Measurements from ENCODE around the gene PODXL. TPM values are rescaled to one million over a fixed set of nuclear protein-coding genes. Genes with fewer than 3 reads are reported as not detected.

Gene PODXL
- total RNA-seq, 1 donor: 1.4 TPM

DNA sequence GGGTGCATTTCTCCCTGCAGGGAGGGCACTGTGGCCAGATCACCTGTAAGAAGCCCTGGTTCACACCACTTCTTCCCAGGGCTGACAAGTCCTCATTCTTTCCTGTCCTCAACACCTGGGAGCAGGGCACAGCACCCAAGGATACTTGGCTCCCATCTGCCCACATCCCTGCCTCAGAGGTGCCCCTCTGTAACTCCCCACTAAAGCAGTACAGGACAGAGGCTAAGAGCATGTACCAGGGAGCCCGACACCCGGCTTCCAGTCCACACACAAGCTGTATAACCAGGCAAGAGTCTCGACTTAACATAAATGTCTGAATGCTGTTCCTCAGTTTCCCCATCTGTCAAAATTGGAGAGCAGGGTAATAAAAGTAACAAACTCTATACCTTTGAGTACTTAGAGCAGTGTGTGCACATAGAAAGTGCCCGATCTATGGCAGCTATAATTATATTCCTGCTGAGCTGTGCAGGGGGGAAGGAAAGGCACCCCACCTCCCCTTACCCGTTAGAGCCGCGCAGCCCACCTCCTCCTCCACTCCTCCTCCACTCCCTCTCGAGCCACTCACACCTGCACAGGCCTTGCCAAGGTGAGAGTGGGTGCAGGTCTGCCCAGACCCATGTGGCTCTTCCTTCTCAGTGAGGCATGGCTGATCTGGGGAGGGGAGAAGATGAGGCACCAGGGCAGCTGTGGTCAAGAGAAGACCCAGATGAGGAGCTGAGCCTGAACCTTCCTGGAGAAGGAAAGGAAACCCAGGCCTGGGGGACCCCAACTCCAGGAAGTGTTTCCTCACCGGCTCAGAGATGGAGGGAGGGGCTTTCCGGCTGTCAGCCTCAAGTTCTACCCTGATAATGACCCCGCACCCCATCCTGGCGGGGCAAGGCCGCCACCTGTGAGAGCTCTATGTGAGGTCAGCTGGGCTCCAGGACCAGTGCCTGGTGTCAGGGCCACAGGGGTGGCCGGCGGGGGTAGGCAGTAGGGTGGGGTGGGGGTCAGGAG lies 22.6 kb downstream of the PODXL start:
- peaks cover 28% of the 10 kb centered on the region for H3K79me2 ChIP-seq (ENCODE audit: insufficient read depth, low read length)
- H3K4me1 ChIP-seq (ENCODE audit: insufficient read depth, low read length): peaks cover 8% of the 10 kb centered on the region
- H3K27me3 ChIP-seq (ENCODE audit: insufficient read depth, low read length): no peaks in the 10 kb centered on the region
- no peak overlapping the region for H3K4me3 ChIP-seq (ENCODE audit: insufficient read depth, low read length)
- no peak for TF ChIP-seq CTCF (IDR thresholded peaks at IDR 0.05; ENCODE audit: extremely low read depth, low read depth, low read length)
- H2AFZ ChIP-seq (ENCODE audit: low read length): no peak overlapping the region
- no peaks in the 10 kb centered on the region for H4K20me1 ChIP-seq (ENCODE audit: insufficient read depth, low read length)
- H3K27ac ChIP-seq (ENCODE audit: low read depth, low read length): no peak overlapping the region
- no peaks in the 10 kb centered on the region for H3K36me3 ChIP-seq (ENCODE audit: insufficient read depth, low read length)
- DNase-seq (ENCODE audit: insufficient read length, low spot score, missing footprints): peak; percentile 58
- no peaks in the 10 kb centered on the region for H3K9me3 ChIP-seq (ENCODE audit: low read depth, low read length)
- no peak overlapping the region for H3K4me2 ChIP-seq (ENCODE audit: insufficient read depth, low read length)

DNA sequence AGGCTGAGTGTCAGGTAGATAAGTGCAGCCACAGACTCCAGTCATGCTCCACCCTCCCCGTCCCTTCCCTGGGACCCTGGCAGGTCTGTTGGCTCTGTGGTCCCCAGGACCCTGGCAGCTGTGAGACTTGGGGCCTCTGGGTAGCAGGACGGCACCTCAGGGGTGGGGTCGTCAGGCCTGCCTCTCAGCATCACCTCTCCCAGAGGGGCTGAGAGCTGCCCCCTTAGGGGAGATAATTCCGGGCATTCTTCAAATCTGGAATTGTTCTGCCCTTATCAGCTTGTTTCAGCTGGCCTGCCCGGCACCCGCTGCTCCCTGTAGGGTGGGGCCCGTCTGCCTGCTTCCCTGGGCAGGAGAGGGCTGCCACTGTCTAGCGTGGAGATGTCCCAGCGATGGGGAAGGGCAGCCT lies 23.3 kb downstream of the PODXL start:
- H3K36me3 ChIP-seq (ENCODE audit: insufficient read depth, low read length): no peaks in the 10 kb centered on the region
- no peak overlapping the region for H3K4me3 ChIP-seq (ENCODE audit: insufficient read depth, low read length)
- H3K4me1 ChIP-seq (ENCODE audit: insufficient read depth, low read length): peaks cover under 1% of the 10 kb centered on the region
- H3K27me3 ChIP-seq (ENCODE audit: insufficient read depth, low read length): no peaks in the 10 kb centered on the region
- H3K9me3 ChIP-seq (ENCODE audit: low read depth, low read length): no peaks in the 10 kb centered on the region
- peak; percentile 66 for DNase-seq (ENCODE audit: insufficient read length, low spot score, missing footprints)
- no peak overlapping the region for H3K4me2 ChIP-seq (ENCODE audit: insufficient read depth, low read length)
- H3K27ac ChIP-seq (ENCODE audit: low read depth, low read length): no peak overlapping the region
- peaks cover 28% of the 10 kb centered on the region for H3K79me2 ChIP-seq (ENCODE audit: insufficient read depth, low read length)
- no peak overlapping the region for H2AFZ ChIP-seq (ENCODE audit: low read length)
- no peaks in the 10 kb centered on the region for H4K20me1 ChIP-seq (ENCODE audit: insufficient read depth, low read length)
- TF ChIP-seq CTCF (IDR thresholded peaks at IDR 0.05; ENCODE audit: extremely low read depth, low read depth, low read length): no peak

DNA sequence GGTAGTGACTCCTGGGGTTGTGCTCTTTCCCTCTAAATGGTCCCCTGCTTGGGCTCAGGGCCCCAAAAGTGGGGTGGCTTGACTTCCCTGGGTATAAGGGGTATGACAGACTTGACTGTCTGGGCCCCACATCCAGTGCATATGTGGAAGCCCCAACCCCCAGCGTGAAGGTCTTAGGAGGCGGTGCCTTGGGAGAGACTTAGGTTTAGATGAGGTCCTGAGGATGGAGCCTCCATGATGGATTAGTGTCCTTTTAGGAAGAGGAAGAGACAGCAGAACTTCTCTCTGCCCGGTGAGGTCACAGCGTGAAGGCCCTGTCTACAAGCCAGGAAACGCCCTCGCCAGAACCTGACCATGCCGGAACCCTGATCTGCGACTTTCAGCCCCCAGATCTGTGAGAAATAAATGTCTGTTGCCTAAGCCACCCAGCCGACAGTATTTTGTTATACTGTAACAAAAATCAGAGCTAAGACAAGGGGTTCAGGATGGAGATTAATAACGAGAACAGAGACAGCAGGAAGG lies 23.8 kb downstream of the PODXL start:
- TF ChIP-seq CTCF (IDR thresholded peaks at IDR 0.05; ENCODE audit: extremely low read depth, low read depth, low read length): no peak
- Histone ChIP-seq H3K9me3 (ENCODE audit: low read depth, low read length) (no peaks in the 10 kb centered on the region), H4K20me1 (ENCODE audit: insufficient read depth, low read length) (no peaks in the 10 kb centered on the region), H3K36me3 (ENCODE audit: insufficient read depth, low read length) (no peaks in the 10 kb centered on the region), H2AFZ (ENCODE audit: low read length) (no peak overlapping the region), H3K27me3 (ENCODE audit: insufficient read depth, low read length) (no peaks in the 10 kb centered on the region), H3K27ac (ENCODE audit: low read depth, low read length) (no peak overlapping the region), H3K4me3 (ENCODE audit: insufficient read depth, low read length) (no peak overlapping the region), H3K4me2 (ENCODE audit: insufficient read depth, low read length) (no peak overlapping the region), H3K4me1 (ENCODE audit: insufficient read depth, low read length) (no peaks in the 10 kb centered on the region), H3K79me2 (ENCODE audit: insufficient read depth, low read length) (peaks cover 23% of the 10 kb centered on the region)
- peak; percentile 22 for DNase-seq (ENCODE audit: insufficient read length, low spot score, missing footprints)

DNA sequence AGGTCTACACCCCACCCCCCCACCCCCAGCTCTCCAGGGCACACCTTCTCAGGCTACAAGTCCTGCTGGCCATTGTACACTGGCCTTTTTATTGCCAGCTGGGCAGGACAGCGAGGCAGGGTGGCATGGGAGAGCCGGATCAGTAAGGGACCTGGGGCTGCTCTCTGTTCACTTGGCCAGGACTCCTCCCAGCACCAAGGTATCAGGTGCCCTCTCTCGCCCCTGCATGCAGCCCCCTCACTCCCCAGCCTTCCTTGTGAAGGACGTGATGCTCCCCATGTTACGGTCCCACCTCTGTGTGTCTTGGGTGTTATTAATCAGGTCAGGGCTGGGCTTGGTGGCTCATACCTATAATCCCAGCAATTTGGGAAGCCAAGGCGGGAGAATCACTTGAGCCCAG lies 26.3 kb downstream of the PODXL start:
- DNase-seq (ENCODE audit: insufficient read length, low spot score, missing footprints): no peak
- H4K20me1 ChIP-seq (ENCODE audit: insufficient read depth, low read length): no peaks in the 10 kb centered on the region
- no peaks in the 10 kb centered on the region for H3K36me3 ChIP-seq (ENCODE audit: insufficient read depth, low read length)
- no peaks in the 10 kb centered on the region for H3K9me3 ChIP-seq (ENCODE audit: low read depth, low read length)
- H3K27ac ChIP-seq (ENCODE audit: low read depth, low read length): no peak overlapping the region
- no peak overlapping the region for H3K4me2 ChIP-seq (ENCODE audit: insufficient read depth, low read length)
- no peak for TF ChIP-seq CTCF (IDR thresholded peaks at IDR 0.05; ENCODE audit: extremely low read depth, low read depth, low read length)
- H3K27me3 ChIP-seq (ENCODE audit: insufficient read depth, low read length): no peaks in the 10 kb centered on the region
- H2AFZ ChIP-seq (ENCODE audit: low read length): no peak overlapping the region
- no peak overlapping the region for H3K4me3 ChIP-seq (ENCODE audit: insufficient read depth, low read length)
- no peaks in the 10 kb centered on the region for H3K4me1 ChIP-seq (ENCODE audit: insufficient read depth, low read length)
- peaks cover 18% of the 10 kb centered on the region for H3K79me2 ChIP-seq (ENCODE audit: insufficient read depth, low read length)
